H1 (cell line): ENCODE measurements around the gene ISX. TPM values are rescaled to one million over a fixed set of nuclear protein-coding genes. Genes with fewer than 3 reads are reported as not detected.

Experiments used
- CTCF ChIA-PET: fragments of 300-600 bp; sonication (Branson Sonifier 250); formaldehyde crosslinking; loops from one replicate; lab custom pipeline; 2021; ENCODE audit not compliant: partially characterized antibody; lab: Charles Lee
- POLR2A ChIA-PET: fragments of 300-600 bp; sonication (Branson Sonifier 250); formaldehyde crosslinking; loops from one replicate; lab custom pipeline; 2021; ENCODE audit warnings: inconsistent platforms; ENCODE audit not compliant: partially characterized antibody; lab: Charles Lee
- DNase-seq, 2 experiments: peaks; one replicate each; pipeline versions ENCODE4 v3.0.0 to v3.0.0-alpha.2; 2010 to 2022; ENCODE audit warnings: low spot score in 2 of 2, low read depth in 1 of 2, mixed read lengths in 1 of 2
- FAIRE-seq: peaks from 2 replicates; lab custom pipeline; 2011; peaks lifted over from hg19 to GRCh38; lab: Jason Lieb, UNC
- H2AFZ ChIP-seq: 2 replicates; pipeline ENCODE4 v1.8.1; 2012; ENCODE audit warnings: low read length, inconsistent platforms
- H2AK5ac ChIP-seq: 2 replicates; pipeline ENCODE4 v1.6.1; 2013; ENCODE audit warnings: low read depth, low read length
- H2BK120ac ChIP-seq: replicated peaks from 2 replicates; pipeline ENCODE3; 2013; ENCODE audit warnings: low read depth, low read length, inconsistent platforms
- H2BK12ac ChIP-seq: 2 replicates; pipeline ENCODE4 v1.6.1; 2013; ENCODE audit warnings: low read depth, low read length
- H2BK15ac ChIP-seq: 2 replicates; pipeline ENCODE4 v1.6.1; 2013; ENCODE audit warnings: low read length
- H2BK20ac ChIP-seq: 2 replicates; pipeline ENCODE4 v1.6.1; 2013; ENCODE audit warnings: low read length
- H2BK5ac ChIP-seq: 2 replicates; pipeline ENCODE4 v1.6.1; 2013; ENCODE audit warnings: low read depth, low read length
- H3K14ac ChIP-seq: 2 replicates; pipeline ENCODE4 v1.6.1; 2013; ENCODE audit warnings: inconsistent platforms; ENCODE audit not compliant: insufficient read length
- H3K18ac ChIP-seq: 2 replicates; pipeline ENCODE4 v1.6.1; 2013; ENCODE audit warnings: low read length; ENCODE audit errors: extremely low read depth
- H3K23ac ChIP-seq: 2 replicates; pipeline ENCODE4 v1.6.1; 2013; ENCODE audit warnings: inconsistent platforms; ENCODE audit not compliant: insufficient read length
- H3K23me2 ChIP-seq: 2 replicates; pipeline ENCODE4 v1.6.1; 2013; ENCODE audit warnings: low read depth, low read length
- H3K27ac ChIP-seq: 2 replicates; pipeline ENCODE4 v1.6.1; 2011; ENCODE audit warnings: low read depth, low read length, inconsistent platforms
- H3K27me3 ChIP-seq, 4 experiments: replicated peaks in 1 of 4; 1 replicate in 1 of 4; 2 replicates in 3 of 4; pipeline versions ENCODE4 v1.6.1 to v1.8.1; 2011 to 2013; ENCODE audit warnings: low read length in 3 of 4, mild to moderate bottlenecking in 3 of 4, inconsistent platforms in 2 of 4, mixed read lengths in 2 of 4, moderate library complexity in 1 of 4; ENCODE audit not compliant: control insufficient read depth in 3 of 4, insufficient read depth in 3 of 4; ENCODE audit errors: extremely low read depth in 1 of 4
- H3K36me3 ChIP-seq, 4 experiments: 2 replicates each; pipeline versions ENCODE4 v1.6.1 to v1.8.1; 2011 to 2013; ENCODE audit warnings: mild to moderate bottlenecking in 4 of 4, low read length in 3 of 4, moderate library complexity in 2 of 4, control low read depth in 1 of 4, inconsistent platforms in 1 of 4; ENCODE audit not compliant: insufficient read depth in 4 of 4, control insufficient read depth in 2 of 4
- H3K4ac ChIP-seq: replicated peaks from 2 replicates; pipeline ENCODE3; 2013; ENCODE audit warnings: low read length, low read depth, mixed read lengths, inconsistent platforms; ENCODE audit not compliant: insufficient read length
- H3K4me1 ChIP-seq, 4 experiments: replicated peaks in 1 of 4; 1 replicate in 1 of 4; 2 replicates in 3 of 4; pipeline versions ENCODE4 v1.6.1 to v1.8.1; 2011 to 2013; ENCODE audit warnings: low read length in 3 of 4, inconsistent platforms in 2 of 4, mixed read lengths in 1 of 4; ENCODE audit not compliant: insufficient read depth in 4 of 4, control insufficient read depth in 3 of 4
- H3K4me2 ChIP-seq, 2 experiments: 2 replicates each; pipeline versions ENCODE4 v1.6.1 to v1.8.1; 2011 to 2013; ENCODE audit warnings: low read depth in 2 of 2, low read length in 2 of 2, control low read depth in 1 of 2, inconsistent platforms in 1 of 2, mild to moderate bottlenecking in 1 of 2; ENCODE audit not compliant: insufficient read depth in 1 of 2
- H3K4me3 ChIP-seq, 4 experiments: fragments of 200-600, 300-600 bp in 1 of 4; sonication (generic), shearing (Covaris generic), sonication (Bioruptor Twin) in 1 of 4; 2 replicates each; pipeline versions ENCODE4 v1.5.1 to v1.8.1; 2011 to 2016; ENCODE audit warnings: low read length in 4 of 4, low read depth in 3 of 4, control low read depth in 2 of 4, inconsistent platforms in 2 of 4, mild to moderate bottlenecking in 2 of 4, mixed read lengths in 1 of 4, moderate library complexity in 1 of 4; ENCODE audit not compliant: insufficient read depth in 2 of 4; ENCODE audit errors: extremely low read depth in 1 of 4
- H3K56ac ChIP-seq: replicated peaks from 2 replicates; pipeline ENCODE3; 2013; ENCODE audit warnings: low read depth, mild to moderate bottlenecking, mixed read lengths, low read length, inconsistent platforms; ENCODE audit not compliant: insufficient read length
- H3K79me1 ChIP-seq: 2 replicates; pipeline ENCODE4 v1.6.1; 2013; ENCODE audit warnings: low read depth, low read length, control low read depth
- H3K79me2 ChIP-seq, 2 experiments: 2 replicates each; pipeline versions ENCODE4 v1.6.1 to v1.8.1; 2012 to 2013; ENCODE audit warnings: low read length in 2 of 2, mild to moderate bottlenecking in 2 of 2, inconsistent platforms in 1 of 2; ENCODE audit not compliant: insufficient read depth in 2 of 2, control insufficient read depth in 1 of 2
- H3K9ac ChIP-seq, 4 experiments: replicated peaks in 1 of 4; 1 replicate in 1 of 4; 2 replicates in 3 of 4; pipeline versions ENCODE4 v1.6.1 to v1.8.1; 2011 to 2013; ENCODE audit warnings: low read depth in 3 of 4, low read length in 3 of 4, control low read depth in 2 of 4, mild to moderate bottlenecking in 2 of 4, moderate library complexity in 2 of 4, inconsistent platforms in 1 of 4; ENCODE audit errors: extremely low read depth in 1 of 4
- H3K9me3 ChIP-seq, 2 experiments: 2 replicates each; pipeline versions ENCODE4 v1.6.1 to v1.8.1; 2012 to 2013; ENCODE audit warnings: mild to moderate bottlenecking in 2 of 2, moderate library complexity in 2 of 2, control low read depth in 1 of 2, inconsistent platforms in 1 of 2, low read depth in 1 of 2, low read length in 1 of 2, mixed read lengths in 1 of 2; ENCODE audit not compliant: insufficient read depth in 2 of 2
- H4K20me1 ChIP-seq, 2 experiments: replicated peaks in 1 of 2; 2 replicates each; pipeline versions ENCODE3 to v1.8.1; 2011 to 2013; ENCODE audit warnings: inconsistent platforms in 2 of 2, low read length in 2 of 2, mild to moderate bottlenecking in 1 of 2; ENCODE audit not compliant: insufficient read depth in 2 of 2, control insufficient read depth in 1 of 2
- H4K5ac ChIP-seq: 2 replicates; pipeline ENCODE4 v1.6.1; 2013; ENCODE audit warnings: low read length, low read depth, mixed read lengths, inconsistent platforms; ENCODE audit not compliant: insufficient read length
- H4K8ac ChIP-seq: 2 replicates; pipeline ENCODE4 v1.8.0; 2013; ENCODE audit warnings: mild to moderate bottlenecking, moderate library complexity, low read length, inconsistent platforms; ENCODE audit not compliant: insufficient read depth; ENCODE audit errors: extremely low read depth
- H4K91ac ChIP-seq: replicated peaks from 2 replicates; pipeline ENCODE3; 2013; ENCODE audit warnings: low read length, mixed read lengths, inconsistent platforms; ENCODE audit not compliant: insufficient read length
- BACH1 ChIP-seq: IDR thresholded peaks from 2 replicates; pipeline ENCODE4 v1.6.1; 2012; ENCODE audit warnings: low read length, improper control_type of control experiment
- CBX5 ChIP-seq: fragments of 300-800, 300-1000 bp; sonication (generic); IDR thresholded peaks from 2 replicates; pipeline ENCODE4 v1.7.1; 2016; ENCODE audit warnings: antibody characterized with exemption, low read length, low read depth
- KDM1A ChIP-seq: fragments of 200-600, 300-600 bp; sonication (generic); IDR thresholded peaks from 2 replicates; pipeline ENCODE4 v1.7.1; 2016; ENCODE audit warnings: mild to moderate bottlenecking, low read length, borderline replicate concordance
- WGBS, 2 experiments: shearing (Covaris generic) in 1 of 2; methylation state at CpG; one replicate each; pipeline versions ENCODE4 v1.1.6 to v1.1.7; 2013 to 2015; ENCODE audit warnings: low lambda C conversion rate in 2 of 2, mixed read lengths in 2 of 2, inconsistent platforms in 1 of 2, low coverage in 1 of 2, missing lambda C conversion rate in 1 of 2; ENCODE audit not compliant: insufficient replicate concordance in 2 of 2, insufficient coverage in 1 of 2, insufficient read length in 1 of 2; ENCODE audit errors: extremely low coverage in 1 of 2, missing lambda C conversion rate in 1 of 2; 5-methylcytosine and 5-hydroxymethylcytosine counted together
- polyA plus RNA-seq, 7 experiments: library from polyadenylated mRNA; depleted of rRNA in 3 of 7; stranded (reverse) in 5 of 7; unstranded in 2 of 7; fragments of >200 nt in 5 of 7; fragments of 200-250 nt in 2 of 7; gene quantifications; 1 replicate in 5 of 7; 2 replicates in 1 of 7; 4 replicates in 1 of 7; pipeline versions ENCODE4 v1.2.1 to v1.2.3, GENCODE V29; 2011 to 2013; ENCODE audit warnings: missing spikeins in 2 of 7, mixed read lengths in 2 of 7
- total RNA-seq: library from RNA; stranded (reverse); fragmentation: NEBNext Ultra II Directional; extraction: Animal tissue kit (Norgen Biotek cat#: 25700); gene quantifications from 2 replicates; pipeline ENCODE4 v1.2.1, GENCODE V29; 2021

The ISX gene
- total and polyA plus RNA-seq, 2 of the 8 experiments (the other 6 are each of a cell fraction or from before 2014, with no cell fraction given) = not detected

- DNase-seq (no peak), FAIRE-seq (no peak)
- H2AK5ac ChIP-seq = no peak overlapping the region
- no peak overlapping the region for H3K4me3 ChIP-seq
- no peak overlapping the region for H2BK12ac ChIP-seq
- no peak overlapping the region for H2BK15ac ChIP-seq
- H3K79me2 ChIP-seq = no peaks in the 10 kb centered on the region
- H2BK120ac ChIP-seq = no peak overlapping the region
- no peaks in the 10 kb centered on the region for H3K27me3 ChIP-seq
- H3K27ac ChIP-seq = no peak overlapping the region
- no peak overlapping the region for H3K18ac ChIP-seq
- no peak overlapping the region for H3K23ac ChIP-seq
- no peak overlapping the region for H3K9ac ChIP-seq
- H3K36me3 ChIP-seq = no peaks in the 10 kb centered on the region
- no peak overlapping the region for H4K8ac ChIP-seq
- ChIA-PET CTCF (interaction anchor here (1.0 to 4.7 kb wide), 3 partner anchors 17 to 108 kb away, joined by 3 to 19 read pairs (median 3); no protein-coding TSS in a partner anchor), POLR2A (interaction anchor here (1.3 kb wide), 1 partner anchor 11 kb away, joined by 4 read pairs; no protein-coding TSS in a partner anchor)
- H3K79me1 ChIP-seq = no peaks in the 10 kb centered on the region
- no peak overlapping the region for H4K5ac ChIP-seq
- H2BK5ac ChIP-seq = no peak overlapping the region
- WGBS, 2 experiments = 87% methylated on average over 2 of the region's 2 CpGs; no CpG with 5 or more reads in 1 of the 2 experiments
- no peaks in the 10 kb centered on the region for H3K23me2 ChIP-seq
- H2AFZ ChIP-seq = no peak overlapping the region
- H4K20me1 ChIP-seq = no peaks in the 10 kb centered on the region
- H2BK20ac ChIP-seq = no peak overlapping the region
- H3K4me2 ChIP-seq = no peak overlapping the region
- H3K9me3 ChIP-seq = no peaks in the 10 kb centered on the region
- H3K4ac ChIP-seq = no peak overlapping the region
- peaks cover 7 to 20% (median 12%) of the 10 kb centered on the region in 4 experiments; a peak in 6 of 7 replicates for H3K4me1 ChIP-seq
- no peak overlapping the region for H4K91ac ChIP-seq
- H3K14ac ChIP-seq = no peak overlapping the region
- no peak overlapping the region for H3K56ac ChIP-seq
- no peak for TF ChIP-seq KDM1A
- TF ChIP-seq BACH1 = no peak
- no peak for TF ChIP-seq CBX5
These were observed 66.6 kb downstream of the ISX start for GRCh38 chr22:35132568-35132967.
